ENCODE results near the gene NUMBL. TPM values are rescaled to one million over a fixed set of nuclear protein-coding genes. Genes with fewer than 3 reads are reported as not detected.
"Not testable (repeated sequence)": the region's sequence is repeated elsewhere in the genome, so short reads cannot be mapped to it uniquely, and the experiment has no call there.

Gene NUMBL
- total RNA-seq, 1 donor from 2014 or later = 17.7 TPM

- Histone ChIP-seq H3K9me3 (no peaks in the 10 kb centered on the region), H3K4me3 (no peak overlapping the region), H3K4me1 (peaks cover 5% of the 10 kb centered on the region), H3K27ac (peak overlapping the region; percentile 24), H3K27me3 (ENCODE audit: low read depth) (no peaks in the 10 kb centered on the region), H3K36me3 (peaks cover 100% of the 10 kb centered on the region)
- intact Hi-C loops (cut with DNase I) = no loop called here
- TF ChIP-seq CTCF (IDR thresholded peaks at IDR 0.05) = no peak
- ATAC-seq = peak; percentile 45 to 62
- DNase-seq = no peak
Observed at GRCh38 chr19:40735013-40735771, 44.7 kb upstream of the NUMBL start.

- DNase-seq (no peak), ATAC-seq (no peak)
- Histone ChIP-seq H3K27me3 (ENCODE audit: low read depth) (no peaks in the 10 kb centered on the region), H3K36me3 (peaks cover 100% of the 10 kb centered on the region), H3K4me3 (no peak overlapping the region), H3K27ac (no peak overlapping the region), H3K4me1 (no peaks in the 10 kb centered on the region), H3K9me3 (no peaks in the 10 kb centered on the region)
- intact Hi-C loops (cut with DNase I) = no loop called here
- no peak for TF ChIP-seq CTCF (IDR thresholded peaks at IDR 0.05)
Observed at GRCh38 chr19:40733149-40733548, 42.7 kb upstream of the NUMBL start.

GRCh38 chr19:40732304-40732703 lies 41.9 kb upstream of the NUMBL start:
- H3K27ac ChIP-seq; H3K9me3 ChIP-seq; H3K4me1 ChIP-seq; DNase-seq; H3K4me3 ChIP-seq; H3K27me3 ChIP-seq (ENCODE audit: low read depth); ATAC-seq; intact Hi-C loops (cut with DNase I): not testable (repeated sequence)
- peaks cover 100% of the 10 kb centered on the region for H3K36me3 ChIP-seq

GRCh38 chr19:40730065-40730464 lies 39.6 kb upstream of the NUMBL start:
- intact Hi-C loops (cut with DNase I); H3K4me1 ChIP-seq; H3K4me3 ChIP-seq; H3K27me3 ChIP-seq (ENCODE audit: low read depth); H3K27ac ChIP-seq; H3K9me3 ChIP-seq; ATAC-seq; DNase-seq: not testable (repeated sequence)
- peaks cover 100% of the 10 kb centered on the region for H3K36me3 ChIP-seq

- Histone ChIP-seq H3K27ac (no peak overlapping the region), H3K4me3 (no peak overlapping the region), H3K27me3 (ENCODE audit: low read depth) (no peaks in the 10 kb centered on the region), H3K4me1 (peaks cover 31% of the 10 kb centered on the region), H3K36me3 (peaks cover 82% of the 10 kb centered on the region), H3K9me3 (no peaks in the 10 kb centered on the region)
- ATAC-seq (no peak), DNase-seq (no peak)
- intact Hi-C loops (cut with DNase I) = no loop called here
- no peak for TF ChIP-seq CTCF (IDR thresholded peaks at IDR 0.05)
Observed at GRCh38 chr19:40726279-40726678, 35.8 kb upstream of the NUMBL start.

- intact Hi-C loops (cut with DNase I) = no loop called here
- ATAC-seq (no peak), DNase-seq (no peak)
- H3K27me3 ChIP-seq (ENCODE audit: low read depth) = no peaks in the 10 kb centered on the region
- H3K9me3 ChIP-seq = no peaks in the 10 kb centered on the region
- H3K27ac ChIP-seq = no peak overlapping the region
- TF ChIP-seq CTCF (IDR thresholded peaks at IDR 0.05) = no peak
- no peak overlapping the region for H3K4me3 ChIP-seq
- H3K36me3 ChIP-seq = peaks cover 68% of the 10 kb centered on the region
- peaks cover 43% of the 10 kb centered on the region for H3K4me1 ChIP-seq
Observed at GRCh38 chr19:40724855-40725254, 34.4 kb upstream of the NUMBL start.

Data from lower lobe of right lung (tissue), 2 donors.